H1 (cell line): Measurements from ENCODE around the gene TGFBRAP1.

Source experiments
- ATF3 ChIP-seq: IDR thresholded peaks from 2 replicates; pipeline ENCODE4 v1.6.1; 2011; ENCODE audit warnings: low read depth, mild to moderate bottlenecking, low read length; ENCODE audit not compliant: insufficient read depth
- CTCF ChIP-seq, 3 experiments: IDR thresholded peaks; 1 replicate in 2 of 3; 2 replicates in 1 of 3; pipeline versions ENCODE4 v1.5.1 to v1.6.1; 2011; ENCODE audit warnings: low read length in 3 of 3, mild to moderate bottlenecking in 3 of 3, inconsistent platforms in 2 of 3, low read depth in 1 of 3, moderate library complexity in 1 of 3; ENCODE audit not compliant: insufficient read depth in 1 of 3; ENCODE audit errors: control extremely low read depth in 1 of 3
- EZH2 ChIP-seq: fragments of 200-600 bp; sonication (generic); IDR thresholded peaks from 2 replicates; pipeline ENCODE4 v1.7.1; 2012; ENCODE audit warnings: low read depth, mild to moderate bottlenecking, moderate library complexity, low read length, inconsistent platforms; ENCODE audit not compliant: severe bottlenecking
- KDM1A ChIP-seq: fragments of 200-600, 300-600 bp; sonication (generic); IDR thresholded peaks from 2 replicates; pipeline ENCODE4 v1.7.1; 2016; ENCODE audit warnings: mild to moderate bottlenecking, low read length, borderline replicate concordance
- MAFK ChIP-seq: IDR thresholded peaks from 2 replicates; pipeline ENCODE4 v1.6.1; 2012; ENCODE audit warnings: low read depth, mild to moderate bottlenecking, improper control_type of control experiment, low read length
- MAX ChIP-seq: IDR thresholded peaks from 2 replicates; pipeline ENCODE4 v1.6.1; 2012; ENCODE audit warnings: inconsistent platforms
- POLR2A ChIP-seq, 2 experiments: IDR thresholded peaks; 1 replicate in 1 of 2; 2 replicates in 1 of 2; pipeline ENCODE4 v1.6.1; 2011; ENCODE audit warnings: low read depth in 2 of 2, low read length in 2 of 2, mild to moderate bottlenecking in 2 of 2; ENCODE audit errors: control extremely low read depth in 1 of 2
- YY1 ChIP-seq: IDR thresholded peaks from 2 replicates; pipeline ENCODE4 v1.6.1; 2011; ENCODE audit warnings: low read depth, mild to moderate bottlenecking, low read length

- TF ChIP-seq POLR2A (IDR thresholded peaks at IDR 0.05; ENCODE audit: control extremely low read depth in 1 of 2, low read depth in 2 of 2, low read length in 2 of 2) (no peak), CTCF (IDR thresholded peaks at IDR 0.05; ENCODE audit: control extremely low read depth in 1 of 3, insufficient read depth in 1 of 3, low read depth in 1 of 3, low read length in 3 of 3) (no peak), KDM1A (no peak), YY1 (no peak), ATF3 (no peak), EZH2 (no peak), MAX (no peak), MAFK (no peak)
Observed at GRCh38 chr2:105224444-105224843, 105.1 kb downstream of the TGFBRAP1 start.
